ENCODE results near the gene LIN37. TPM values are rescaled to one million over a fixed set of nuclear protein-coding genes. Genes with fewer than 3 reads are reported as not detected.

LIN37 gene
- total and polyA plus RNA-seq, 2 of the 13 experiments (the other 11 are each of a cell fraction or from before 2014, with no cell fraction given), result 6.3 to 8.7 TPM

- TF ChIP-seq ZNF703 (CRISPR knock-in tag; IDR thresholded peaks at IDR 0.05; ENCODE audit: borderline replicate concordance) (no peak), THRA (CRISPR knock-in tag; IDR thresholded peaks at IDR 0.05; ENCODE audit: borderline replicate concordance) (peak; percentile 33; the same call in 1 of the 2 replicates), HMG20A (CRISPR knock-in tag; IDR thresholded peaks at IDR 0.05; ENCODE audit: borderline replicate concordance) (no peak), ZNF646 (CRISPR knock-in tag; IDR thresholded peaks at IDR 0.05) (no peak), MTERF4 (CRISPR knock-in tag; IDR thresholded peaks at IDR 0.05) (no peak), ZSCAN12 (CRISPR knock-in tag; IDR thresholded peaks at IDR 0.05) (no peak), ZIK1 (CRISPR knock-in tag; IDR thresholded peaks at IDR 0.05; ENCODE audit: borderline replicate concordance, low read depth) (no peak), ZNF660 (CRISPR knock-in tag; IDR thresholded peaks at IDR 0.05; ENCODE audit: borderline replicate concordance, low read depth) (no peak), ZNF468 (CRISPR knock-in tag; IDR thresholded peaks at IDR 0.05) (no peak), RBAK (CRISPR knock-in tag; IDR thresholded peaks at IDR 0.05) (no peak), EHMT2 (IDR thresholded peaks at IDR 0.05; ENCODE audit: borderline replicate concordance, low read depth, low read length) (no peak), KMT2A (CRISPR knock-in tag; IDR thresholded peaks at IDR 0.05) (peak; percentile 50; the same call in 1 of the 2 replicates), ZNF629 (CRISPR knock-in tag; conservative IDR thresholded peaks at IDR 0.05) (no peak), ASH2L (IDR thresholded peaks at IDR 0.05; ENCODE audit: insufficient read length, low read depth, low read length) (peak; percentile 61), ATAD3A (CRISPR knock-in tag; IDR thresholded peaks at IDR 0.05) (no peak), MTF1 (CRISPR knock-in tag; IDR thresholded peaks at IDR 0.05) (no peak), ZNF550 (CRISPR knock-in tag; IDR thresholded peaks at IDR 0.05; ENCODE audit: borderline replicate concordance) (no peak), SMAD9 (CRISPR knock-in tag; IDR thresholded peaks at IDR 0.05) (no peak), ZNF569 (CRISPR knock-in tag; IDR thresholded peaks at IDR 0.05; ENCODE audit: borderline replicate concordance) (no peak), SMC3 (IDR thresholded peaks at IDR 0.05; ENCODE audit: low read length) (no peak), TP53 (CRISPR knock-in tag; conservative IDR thresholded peaks at IDR 0.05) (0 out of 2 replicates have a peak, but pooled peaks have one; percentile 40)
Measured at GRCh38 chr19:35748106-35749020, at the start of gene LIN37 (continued).
